B cell (primary cell): ENCODE results near the gene ZAR1L. TPM values are rescaled to one million over a fixed set of nuclear protein-coding genes. Genes with fewer than 3 reads are reported as not detected.
A peak's percentile ranks its signal among the peaks of the same experiment; 100 is the strongest.

Source experiments
- ATAC-seq: fragments of 200-7000 bp; cut with Tn5 transposase; one replicate; pipeline ENCODE4 v1.10.0; 2021; ENCODE audit warnings: low read depth, mild to moderate bottlenecking, moderate number of reproducible peaks, moderate library complexity
- CTCF ChIA-PET: fragments of 350-600 bp; sonication (Branson Sonifier 250); formaldehyde crosslinking; loops from one replicate; lab custom pipeline; 2021; ENCODE audit warnings: antibody characterized with exemption, inconsistent platforms; lab: Charles Lee
- POLR2A ChIA-PET: fragments of 350-600 bp; sonication (Branson Sonifier 250); formaldehyde crosslinking; loops from one replicate; lab custom pipeline; 2021; ENCODE audit warnings: antibody characterized with exemption; lab: Charles Lee
- DNase-seq: peaks from one replicate; pipeline ENCODE4 v3.0.0; 2013
- H2AFZ ChIP-seq: 2 replicates; pipeline ENCODE4 v1.6.1; 2012; ENCODE audit warnings: mild to moderate bottlenecking, low read depth, low read length; ENCODE audit not compliant: insufficient read depth, poor library complexity, severe bottlenecking
- H3K27ac ChIP-seq, 2 donors: 1 replicate in 1 of 2; 2 replicates in 1 of 2; pipeline ENCODE4 v1.5.1; 2012 to 2013; ENCODE audit warnings: low read length in 2 of 2, mild to moderate bottlenecking in 2 of 2, moderate library complexity in 1 of 2
- H3K27me3 ChIP-seq, 4 experiments: fragments of 200-600 bp in 1 of 4; sonication (generic) in 1 of 4; replicated peaks in 1 of 4; 1 replicate in 2 of 4; 2 replicates in 2 of 4; pipeline versions ENCODE4 v1.6.1 to v1.7.0; 2013 to 2016; ENCODE audit warnings: low read length in 3 of 4, mild to moderate bottlenecking in 2 of 4, mixed read lengths in 1 of 4, moderate library complexity in 1 of 4; ENCODE audit not compliant: insufficient read depth in 4 of 4, control insufficient read depth in 3 of 4; ENCODE audit errors: control extremely low read depth in 1 of 4
- H3K36me3 ChIP-seq, 2 experiments: replicated peaks in 1 of 2; 1 replicate in 1 of 2; 2 replicates in 1 of 2; pipeline versions ENCODE4 v1.6.1 to v1.7.1; 2013; ENCODE audit warnings: low read length in 1 of 2; ENCODE audit not compliant: insufficient read depth in 2 of 2, control insufficient read depth in 1 of 2; ENCODE audit errors: control extremely low read depth in 1 of 2, extremely low read depth in 1 of 2
- H3K4me1 ChIP-seq, 2 donors: fragments of 200-600 bp in 1 of 2; sonication (generic) in 1 of 2; 1 replicate in 1 of 2; 2 replicates in 1 of 2; pipeline versions ENCODE4 v1.5.1 to v1.6.1; 2013 to 2017; ENCODE audit warnings: low read length in 2 of 2; ENCODE audit not compliant: control insufficient read depth in 2 of 2, insufficient read depth in 2 of 2
- H3K4me2 ChIP-seq: replicated peaks from 2 replicates; pipeline ENCODE3; 2012; ENCODE audit warnings: mild to moderate bottlenecking, low read depth, low read length; ENCODE audit not compliant: poor library complexity, severe bottlenecking
- H3K4me3 ChIP-seq, 5 experiments: fragments of 200-600 bp in 1 of 5; sonication (generic) in 1 of 5; 1 replicate in 3 of 5; 2 replicates in 2 of 5; pipeline versions ENCODE4 v1.5.1 to v1.7.0; 2011 to 2016; ENCODE audit warnings: low read length in 4 of 5, mild to moderate bottlenecking in 4 of 5, low read depth in 2 of 5, control low read depth in 1 of 5, moderate library complexity in 1 of 5; ENCODE audit not compliant: insufficient read depth in 1 of 5; ENCODE audit errors: control extremely low read depth in 1 of 5, extremely low read depth in 1 of 5
- H3K79me2 ChIP-seq: fragments of 200-600 bp; sonication (generic); one replicate; pipeline ENCODE4 v1.6.0; 2016; ENCODE audit warnings: low read length; ENCODE audit not compliant: control insufficient read depth, insufficient read depth
- H3K9ac ChIP-seq: fragments of 200-600 bp; sonication (generic); 2 replicates; pipeline ENCODE4 v1.6.1; 2017; ENCODE audit warnings: mild to moderate bottlenecking, low read length, moderate library complexity
- H3K9me3 ChIP-seq, 3 donors: one replicate each; pipeline versions ENCODE4 v1.6.1 to v1.7.1; 2013; ENCODE audit warnings: low read length in 2 of 3; ENCODE audit not compliant: control insufficient read depth in 2 of 3, insufficient read depth in 1 of 3; ENCODE audit errors: control extremely low read depth in 1 of 3
- H4K20me1 ChIP-seq: 2 replicates; pipeline ENCODE4 v1.6.0; 2012; ENCODE audit warnings: mild to moderate bottlenecking, low read length; ENCODE audit not compliant: insufficient read depth, control insufficient read depth, poor library complexity, severe bottlenecking
- H3K27ac Mint-ChIP-seq: one replicate; pipeline ENCODE4 v1.8.0; 2021; ENCODE audit warnings: mixed read lengths
- H3K27me3 Mint-ChIP-seq: one replicate; pipeline ENCODE4 v1.8.0; 2021; ENCODE audit warnings: mixed read lengths
- H3K4me1 Mint-ChIP-seq: one replicate; pipeline ENCODE4 v1.8.0; 2021; ENCODE audit warnings: mixed read lengths
- H3K4me3 Mint-ChIP-seq: one replicate; pipeline ENCODE4 v1.8.0; 2021; ENCODE audit warnings: mixed read lengths
- H3K9me3 Mint-ChIP-seq: one replicate; pipeline ENCODE4 v1.8.0; 2022; ENCODE audit warnings: mixed read lengths; ENCODE audit not compliant: insufficient read depth
- CTCF ChIP-seq: fragments of 200-600 bp; IDR thresholded peaks from one replicate; pipeline ENCODE4 v1.8.0; 2022; ENCODE audit warnings: antibody characterized with exemption, mild to moderate bottlenecking
- EZH2 ChIP-seq: IDR thresholded peaks from 2 replicates; pipeline ENCODE4 v1.6.1; 2012; ENCODE audit warnings: borderline replicate concordance, low read depth, mild to moderate bottlenecking, moderate library complexity, low read length; ENCODE audit not compliant: insufficient read depth, poor library complexity, severe bottlenecking
- WGBS: methylation state at CpG from one replicate; pipeline ENCODE4 v1.1.5; 2013; ENCODE audit warnings: missing lambda C conversion rate; ENCODE audit not compliant: insufficient coverage; 5-methylcytosine and 5-hydroxymethylcytosine counted together
- intact Hi-C: fragments of 100-400 bp; cut with micrococcal nuclease; formaldehyde crosslinking; loops from one replicate; pipeline ENCODE4 v1.10.0; 2022
- polyA plus RNA-seq: library from polyadenylated mRNA; depleted of rRNA; stranded (reverse); fragments of >200 nt; gene quantifications from 2 replicates; pipeline ENCODE4 v1.2.3, GENCODE V29; 2012
- total RNA-seq, 2 donors: library from RNA; stranded (reverse); fragments of 120-200 nt in 1 of 2; gene quantifications; 1 replicate in 1 of 2; 2 replicates in 1 of 2; pipeline versions ENCODE4 v1.2.3 to v1.2.4, GENCODE V29; 2013 to 2022

Gene ZAR1L
- total and polyA plus RNA-seq, 2 donors (not counting 1 experiment from before 2014, with no cell fraction given) = not detected

- Histone ChIP-seq H3K27me3 (peaks cover 0 to 17% (median 6%) of the 10 kb centered on the region in 4 experiments), H3K4me1 (no peaks in the 10 kb centered on the region), H2AFZ (peak overlapping the region; percentile 18), H3K9ac (no peak overlapping the region), H3K4me3 (no peak overlapping the region), H4K20me1 (no peaks in the 10 kb centered on the region), H3K9me3 (no peaks in the 10 kb centered on the region), H3K27ac (no peak overlapping the region), H3K36me3 (no peaks in the 10 kb centered on the region), H3K79me2 (no peaks in the 10 kb centered on the region), H3K4me2 (no peak overlapping the region)
- intact Hi-C loops = no loop called here
- POLR2A ChIA-PET = no interaction called here
- no peak for DNase-seq
- Mint-ChIP-seq H3K27me3 (peaks cover 9% of the 10 kb centered on the region), H3K9me3 (no peaks in the 10 kb centered on the region), H3K4me3 (no peak overlapping the region), H3K4me1 (no peaks in the 10 kb centered on the region), H3K27ac (no peak overlapping the region)
- TF ChIP-seq CTCF (no peak), EZH2 (no peak)
- ATAC-seq = no peak
- CTCF ChIA-PET = no interaction called here
- 12% methylated on average over 2 of the region's 8 CpGs for WGBS
These were observed 14.8 kb downstream of the ZAR1L start for GRCh38 chr13:32300406-32300805.

- Histone ChIP-seq H4K20me1 (no peaks in the 10 kb centered on the region), H3K4me1 (no peaks in the 10 kb centered on the region), H3K4me2 (no peak overlapping the region), H3K36me3 (no peaks in the 10 kb centered on the region), H3K27me3 (peaks cover 0 to 17% (median 6%) of the 10 kb centered on the region in 4 experiments), H3K4me3 (no peak overlapping the region), H3K9me3 (no peaks in the 10 kb centered on the region), H2AFZ (no peak overlapping the region), H3K79me2 (no peaks in the 10 kb centered on the region), H3K27ac (no peak overlapping the region), H3K9ac (no peak overlapping the region)
- TF ChIP-seq CTCF (no peak), EZH2 (no peak)
- Mint-ChIP-seq H3K4me3 (no peak overlapping the region), H3K27me3 (peaks cover 9% of the 10 kb centered on the region), H3K9me3 (no peaks in the 10 kb centered on the region), H3K4me1 (no peaks in the 10 kb centered on the region), H3K27ac (no peak overlapping the region)
- intact Hi-C loops = no loop called here
- no peak for DNase-seq
- 78% methylated on average over 2 of the region's 4 CpGs for WGBS
- ChIA-PET POLR2A (no interaction called here), CTCF (no interaction called here)
- no peak for ATAC-seq
These were observed 15.3 kb downstream of the ZAR1L start for GRCh38 chr13:32299893-32300292.
